Measurements from ENCODE around the gene COX6A2. TPM values are rescaled to one million over a fixed set of nuclear protein-coding genes. Genes with fewer than 3 reads are reported as not detected.
"Not testable (repeated sequence)": the region's sequence is repeated elsewhere in the genome, so short reads cannot be mapped to it uniquely, and the experiment has no call there.

Gene COX6A2
- total RNA-seq, 1 donor from 2014 or later = not detected

DNA sequence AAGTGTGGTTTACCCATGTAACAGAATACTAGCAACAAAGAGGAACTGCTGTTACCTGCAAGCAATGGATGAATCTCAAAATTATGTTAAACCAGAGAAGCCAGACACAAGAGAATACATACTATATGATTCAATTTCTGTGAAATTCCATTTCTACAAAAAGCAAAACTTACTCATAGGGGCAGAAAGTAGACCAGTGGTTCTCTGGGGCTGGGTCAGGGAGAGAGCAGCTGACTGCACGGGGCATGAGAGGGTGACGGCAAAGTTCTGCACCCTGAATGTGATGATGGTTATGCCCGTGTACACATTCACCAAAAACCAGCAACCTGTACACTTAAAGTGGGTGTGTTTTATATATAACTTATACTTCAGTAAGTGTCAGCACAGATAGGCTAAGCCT is 11.4 kb upstream of the COX6A2 start:
- intact Hi-C loops (cut with DNase I) = no loop called here
- Histone ChIP-seq H3K9me3 (no peaks in the 10 kb centered on the region), H3K4me1 (no peaks in the 10 kb centered on the region), H3K27ac (no peak overlapping the region), H3K27me3 (no peaks in the 10 kb centered on the region), H3K4me3 (no peak overlapping the region), H3K36me3 (no peaks in the 10 kb centered on the region)
- DNase-seq (ENCODE audit: low spot score in 2 of 2) = no peak
- TF ChIP-seq, protein P1, sequence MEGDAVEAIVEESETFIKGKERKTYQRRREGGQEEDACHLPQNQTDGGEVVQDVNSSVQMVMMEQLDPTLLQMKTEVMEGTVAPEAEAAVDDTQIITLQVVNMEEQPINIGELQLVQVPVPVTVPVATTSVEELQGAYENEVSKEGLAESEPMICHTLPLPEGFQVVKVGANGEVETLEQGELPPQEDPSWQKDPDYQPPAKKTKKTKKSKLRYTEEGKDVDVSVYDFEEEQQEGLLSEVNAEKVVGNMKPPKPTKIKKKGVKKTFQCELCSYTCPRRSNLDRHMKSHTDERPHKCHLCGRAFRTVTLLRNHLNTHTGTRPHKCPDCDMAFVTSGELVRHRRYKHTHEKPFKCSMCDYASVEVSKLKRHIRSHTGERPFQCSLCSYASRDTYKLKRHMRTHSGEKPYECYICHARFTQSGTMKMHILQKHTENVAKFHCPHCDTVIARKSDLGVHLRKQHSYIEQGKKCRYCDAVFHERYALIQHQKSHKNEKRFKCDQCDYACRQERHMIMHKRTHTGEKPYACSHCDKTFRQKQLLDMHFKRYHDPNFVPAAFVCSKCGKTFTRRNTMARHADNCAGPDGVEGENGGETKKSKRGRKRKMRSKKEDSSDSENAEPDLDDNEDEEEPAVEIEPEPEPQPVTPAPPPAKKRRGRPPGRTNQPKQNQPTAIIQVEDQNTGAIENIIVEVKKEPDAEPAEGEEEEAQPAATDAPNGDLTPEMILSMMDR (IDR thresholded peaks at IDR 0.05) = no peak

GRCh38 chr16:31439023-31439422 is 10.9 kb upstream of the COX6A2 start:
- H3K4me1 ChIP-seq; H3K9me3 ChIP-seq; H3K36me3 ChIP-seq; DNase-seq (ENCODE audit: low spot score in 2 of 2); H3K27me3 ChIP-seq; H3K27ac ChIP-seq; H3K4me3 ChIP-seq; intact Hi-C loops (cut with DNase I): not testable (repeated sequence)

DNA sequence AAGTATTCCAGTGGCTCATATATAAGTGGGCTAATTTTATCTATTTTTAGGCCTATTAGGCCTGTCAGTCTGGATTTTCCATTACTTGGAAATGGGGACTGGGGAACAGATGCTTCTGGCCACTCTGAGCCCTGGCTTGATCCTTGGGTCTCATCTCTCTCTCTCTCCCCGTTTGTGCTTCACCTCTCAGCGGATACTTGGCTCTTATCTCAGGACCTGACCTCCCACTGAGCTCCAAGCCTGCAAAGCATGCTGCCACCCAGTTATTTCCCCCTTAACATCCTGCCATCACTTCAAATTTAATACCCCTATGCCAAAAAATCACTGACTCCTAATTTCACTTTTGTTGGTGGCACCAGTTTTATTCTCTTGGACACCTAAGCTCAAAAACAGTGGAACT is 10.3 kb upstream of the COX6A2 start:
- no peaks in the 10 kb centered on the region for H3K4me1 ChIP-seq
- no peak overlapping the region for H3K4me3 ChIP-seq
- no peak overlapping the region for H3K27ac ChIP-seq
- H3K9me3 ChIP-seq = no peaks in the 10 kb centered on the region
- TF ChIP-seq, protein P1 (IDR thresholded peaks at IDR 0.05) = no peak
- intact Hi-C loops (cut with DNase I) = no loop called here
- no peaks in the 10 kb centered on the region for H3K36me3 ChIP-seq
- DNase-seq (ENCODE audit: low spot score in 2 of 2) = no peak
- no peaks in the 10 kb centered on the region for H3K27me3 ChIP-seq

GRCh38 chr16:31436221-31437045 is 8.3 kb upstream of the COX6A2 start:
- H3K9me3 ChIP-seq = no peaks in the 10 kb centered on the region
- intact Hi-C loops (cut with DNase I) = no loop called here
- DNase-seq (ENCODE audit: low spot score in 2 of 2) = no peak
- H3K4me3 ChIP-seq = no peak overlapping the region
- no peak overlapping the region for H3K27ac ChIP-seq
- H3K4me1 ChIP-seq = no peaks in the 10 kb centered on the region
- TF ChIP-seq, protein P1 (IDR thresholded peaks at IDR 0.05) = no peak
- H3K27me3 ChIP-seq = no peaks in the 10 kb centered on the region
- H3K36me3 ChIP-seq = no peaks in the 10 kb centered on the region

GRCh38 chr16:31435341-31436220 is 7.4 kb upstream of the COX6A2 start:
- Histone ChIP-seq H3K27me3 (no peaks in the 10 kb centered on the region), H3K4me3 (no peak overlapping the region), H3K36me3 (no peaks in the 10 kb centered on the region), H3K9me3 (no peaks in the 10 kb centered on the region), H3K4me1 (no peaks in the 10 kb centered on the region), H3K27ac (no peak overlapping the region)
- TF ChIP-seq, protein P1 (IDR thresholded peaks at IDR 0.05) = no peak
- intact Hi-C loops (cut with DNase I) = no loop called here
- DNase-seq (ENCODE audit: low spot score in 2 of 2) = no peak
